SK-N-SH (cell line): ENCODE results near the gene IFT20. TPM values are rescaled to one million over a fixed set of nuclear protein-coding genes. Genes with fewer than 3 reads are reported as not detected.

Source experiments
- CTCF ChIA-PET: fragments of 300-600, 350-600 bp; formaldehyde crosslinking; extraction: SDS; loops from one replicate; lab custom pipeline; 2021; lab: Yijun Ruan, JAX
- POLR2A ChIA-PET: fragments of 350-600 bp; sonication (Branson Sonifier 250); formaldehyde crosslinking; extraction: SDS; loops from one replicate; lab custom pipeline; 2020; ENCODE audit warnings: antibody characterized with exemption, inconsistent platforms; lab: Yijun Ruan, JAX
- DNase-seq: peaks from one replicate; pipeline ENCODE4 v3.0.0; 2012
- H2AFZ ChIP-seq: fragments of 200-600 bp; sonication (generic); 2 replicates; pipeline ENCODE4 v1.8.1; 2016; ENCODE audit warnings: antibody characterized with exemption, mild to moderate bottlenecking, low read depth
- H3F3A ChIP-seq: fragments of 200-600 bp; sonication (generic); replicated peaks from 2 replicates; pipeline ENCODE3; 2016; ENCODE audit warnings: antibody characterized with exemption, mild to moderate bottlenecking; ENCODE audit not compliant: insufficient read depth
- H3K27ac ChIP-seq, 2 experiments: fragments of 200-500 bp in 1 of 2; fragments of 200-600 bp in 1 of 2; sonication (Bioruptor generic) in 1 of 2; sonication (generic), shearing (Covaris generic) in 1 of 2; 2 replicates each; pipeline versions ENCODE4 v1.5.1 to v1.6.1; 2014 to 2016; ENCODE audit warnings: low read depth in 2 of 2, inconsistent platforms in 1 of 2, low read length in 1 of 2, mild to moderate bottlenecking in 1 of 2, mixed read lengths in 1 of 2
- H3K27me3 ChIP-seq: fragments of 200-600 bp; sonication (generic), shearing (Covaris generic); 2 replicates; pipeline ENCODE4 v1.6.1; 2016; ENCODE audit warnings: mixed run types; ENCODE audit not compliant: insufficient read depth
- H3K36me3 ChIP-seq, 2 experiments: fragments of 200-500 bp in 1 of 2; fragments of 200-600 bp in 1 of 2; sonication (Bioruptor generic) in 1 of 2; sonication (generic) in 1 of 2; replicated peaks in 1 of 2; 2 replicates each; pipeline versions ENCODE3 to v1.5.1; 2014 to 2016; ENCODE audit warnings: low read length in 1 of 2, mild to moderate bottlenecking in 1 of 2; ENCODE audit not compliant: insufficient read depth in 2 of 2, control insufficient read depth in 1 of 2
- H3K4me1 ChIP-seq, 2 experiments: fragments of 200-500 bp in 1 of 2; fragments of 200-600 bp in 1 of 2; sonication (Bioruptor generic) in 1 of 2; sonication (generic), shearing (Covaris generic) in 1 of 2; 2 replicates each; pipeline versions ENCODE4 v1.5.1 to v1.6.1; 2014 to 2016; ENCODE audit warnings: low read depth in 1 of 2, low read length in 1 of 2, mixed run types in 1 of 2; ENCODE audit not compliant: insufficient read depth in 2 of 2, control insufficient read depth in 1 of 2
- H3K4me2 ChIP-seq: fragments of 200-600 bp; sonication (generic), shearing (Covaris generic); 2 replicates; pipeline ENCODE4 v1.6.1; 2017; ENCODE audit warnings: mixed run types
- H3K4me3 ChIP-seq, 2 experiments: fragments of 200-500 bp in 1 of 2; fragments of 200-600 bp in 1 of 2; sonication (Bioruptor generic) in 1 of 2; sonication (generic), shearing (Covaris generic) in 1 of 2; 2 replicates each; pipeline versions ENCODE4 v1.5.1 to v1.8.1; 2014 to 2016; ENCODE audit warnings: low read depth in 2 of 2, inconsistent platforms in 1 of 2, low read length in 1 of 2, mild to moderate bottlenecking in 1 of 2, mixed read lengths in 1 of 2, moderate library complexity in 1 of 2
- H3K79me2 ChIP-seq: fragments of 200-600 bp; sonication (generic); 2 replicates; pipeline ENCODE4 v1.8.1; 2017; ENCODE audit warnings: mild to moderate bottlenecking; ENCODE audit not compliant: insufficient read depth
- H3K9ac ChIP-seq: fragments of 200-600 bp; sonication (generic); 2 replicates; pipeline ENCODE4 v1.6.1; 2017; ENCODE audit warnings: mixed run types
- H3K9me2 ChIP-seq: fragments of 200-600 bp; sonication (generic); 2 replicates; pipeline ENCODE4 v1.6.1; 2017; ENCODE audit warnings: mixed run types
- H3K9me3 ChIP-seq: fragments of 200-600 bp; sonication (generic); 2 replicates; pipeline ENCODE4 v1.6.1; 2017; ENCODE audit warnings: mixed run types, mild to moderate bottlenecking, moderate library complexity
- H4K20me1 ChIP-seq: fragments of 200-600 bp; sonication (generic); 2 replicates; pipeline ENCODE4 v1.6.1; 2017; ENCODE audit warnings: mild to moderate bottlenecking, mixed run types; ENCODE audit not compliant: insufficient read depth
- CTCF ChIP-seq: fragments of 200-600 bp; sonication (generic); IDR thresholded peaks from 2 replicates; pipeline ENCODE4 v1.6.1; 2017; ENCODE audit warnings: antibody characterized with exemption, mild to moderate bottlenecking, moderate library complexity
- EP300 ChIP-seq, 2 experiments: IDR thresholded peaks; 2 replicates each; pipeline versions ENCODE4 v1.4.0 to v1.6.1; 2012; ENCODE audit warnings: borderline replicate concordance in 1 of 2, low read depth in 1 of 2, low read length in 1 of 2
- EZH2phosphoT487 ChIP-seq: fragments of 200-600 bp; sonication (generic); IDR thresholded peaks from 2 replicates; pipeline ENCODE4 v1.6.1; 2017; ENCODE audit warnings: low read depth, mixed run types, mild to moderate bottlenecking, antibody characterized with exemption, moderate library complexity, borderline replicate concordance
- FOSL2 ChIP-seq: IDR thresholded peaks from 2 replicates; pipeline ENCODE4 v1.4.0; 2012; ENCODE audit warnings: low read depth, mild to moderate bottlenecking, moderate library complexity, borderline replicate concordance
- FOXJ3 ChIP-seq: sonication (generic); formaldehyde crosslinking; IDR thresholded peaks from 2 replicates; pipeline ENCODE4 v1.5.1; 2020; ENCODE audit warnings: mild to moderate bottlenecking, missing genetic modification reagents
- FOXM1 ChIP-seq: IDR thresholded peaks from 2 replicates; pipeline ENCODE4 v1.4.0; 2012; ENCODE audit warnings: low read depth, mild to moderate bottlenecking
- GATA2 ChIP-seq: sonication (generic); formaldehyde crosslinking; IDR thresholded peaks from 2 replicates; pipeline ENCODE4 v1.5.0; 2020; ENCODE audit warnings: mild to moderate bottlenecking, missing genetic modification reagents
- IRF3 ChIP-seq: fragments of 150-350 bp; IDR thresholded peaks from 2 replicates; pipeline ENCODE4 v1.6.1; 2016; ENCODE audit warnings: mild to moderate bottlenecking, low read depth, low read length
- MXI1 ChIP-seq: IDR thresholded peaks from 2 replicates; pipeline ENCODE4 v1.6.1; 2012; ENCODE audit warnings: mild to moderate bottlenecking, low read depth, low read length, improper control_type of control experiment
- NFIC ChIP-seq: IDR thresholded peaks from 2 replicates; pipeline ENCODE4 v1.4.0; 2012; ENCODE audit warnings: borderline replicate concordance
- RAD21 ChIP-seq: IDR thresholded peaks from 2 replicates; pipeline ENCODE4 v1.6.1; 2012; ENCODE audit warnings: mild to moderate bottlenecking, low read length
- RCOR1 ChIP-seq: fragments of 150-350 bp; IDR thresholded peaks from 2 replicates; pipeline ENCODE4 v1.6.1; 2017; ENCODE audit warnings: antibody characterized with exemption, low read length
- RFX5 ChIP-seq: IDR thresholded peaks from 2 replicates; pipeline ENCODE4 v1.6.1; 2012; ENCODE audit warnings: mild to moderate bottlenecking, improper control_type of control experiment, low read length
- TEAD4 ChIP-seq: IDR thresholded peaks from 2 replicates; pipeline ENCODE4 v1.4.0; 2012; ENCODE audit warnings: mild to moderate bottlenecking, borderline replicate concordance; ENCODE audit not compliant: insufficient read depth
- USF1 ChIP-seq: IDR thresholded peaks from 2 replicates; pipeline ENCODE4 v1.4.0; 2012; ENCODE audit warnings: low read depth, borderline replicate concordance
- YY1 ChIP-seq: IDR thresholded peaks from 2 replicates; pipeline ENCODE4 v1.4.0; 2012; ENCODE audit warnings: low read depth, mild to moderate bottlenecking
- WGBS: methylation state at CpG from one replicate; pipeline ENCODE4 v1.1.6; 2017; ENCODE audit warnings: low lambda C conversion rate; 5-methylcytosine and 5-hydroxymethylcytosine counted together
- polyA plus RNA-seq, 3 experiments: library from polyadenylated mRNA; depleted of rRNA; stranded (reverse); fragments of >200 nt; gene quantifications; 2 replicates each; pipeline ENCODE4 v1.2.3, GENCODE V29; 2012

Gene IFT20
- polyA plus RNA-seq, 1 of the 3 experiments (the other 2 are of a cell fraction), result 75.6 TPM

- Histone ChIP-seq H3K9ac (no peak overlapping the region), H3K27ac (no peak overlapping the region), H4K20me1 (no peaks in the 10 kb centered on the region), H3K4me2 (no peak overlapping the region)
- ChIA-PET CTCF (interaction anchor here (1.0 to 1.9 kb wide), 2 partner anchors 29 to 388 kb away, joined by 3 to 10 read pairs; partner anchors contain the start of gene LYRM9), POLR2A (no interaction called here)
- TF ChIP-seq MXI1 (no peak), GATA2 (no peak), RCOR1 (no peak), NFIC (no peak), EP300 (IDR thresholded peaks at IDR 0.05; ENCODE audit: borderline replicate concordance in 1 of 2, low read depth in 1 of 2, low read length in 1 of 2) (no peak), YY1 (no peak), USF1 (no peak), RAD21 (no peak), FOXM1 (no peak)
- TF ChIP-seq, all 33 proteins: peak for 0
- H3K27me3 ChIP-seq, result no peaks in the 10 kb centered on the region
- H2AFZ ChIP-seq, result no peak overlapping the region
- no peaks in the 10 kb centered on the region for H3K9me3 ChIP-seq
- no peaks in the 10 kb centered on the region for H3K79me2 ChIP-seq
- peaks cover 0 to 12% of the 10 kb centered on the region in 2 experiments; a peak in 2 of 4 replicates for H3K4me1 ChIP-seq
- no peak overlapping the region for H3K4me3 ChIP-seq
- 90% methylated on average over 3 of the region's 3 CpGs for WGBS
- no peak for DNase-seq
- peaks cover 13% of the 10 kb centered on the region for H3F3A ChIP-seq
- H3K36me3 ChIP-seq, result no peaks in the 10 kb centered on the region
- no peaks in the 10 kb centered on the region for H3K9me2 ChIP-seq
Measured at GRCh38 chr17:28280826-28281225, 54.4 kb downstream of the IFT20 start.

GRCh38 chr17:28279411-28279810 lies 55.9 kb downstream of the IFT20 start:
- no peaks in the 10 kb centered on the region for H3K9me2 ChIP-seq
- H3K79me2 ChIP-seq, result no peaks in the 10 kb centered on the region
- no peak overlapping the region for H2AFZ ChIP-seq
- no peaks in the 10 kb centered on the region for H3K27me3 ChIP-seq
- TF ChIP-seq EZH2phosphoT487, result no peak
- no peak for TF ChIP-seq CTCF
- TF ChIP-seq GATA2, result no peak
- TF ChIP-seq RFX5, result no peak
- no peak for TF ChIP-seq IRF3
- no peak for TF ChIP-seq NFIC
- no peak for TF ChIP-seq FOXJ3 (CRISPR knock-in tag)
- no peak for TF ChIP-seq FOSL2
- TF ChIP-seq EP300 (IDR thresholded peaks at IDR 0.05; ENCODE audit: borderline replicate concordance in 1 of 2, low read depth in 1 of 2, low read length in 1 of 2), result no peak
- no peak for TF ChIP-seq TEAD4
- no peak for TF ChIP-seq RCOR1
- H3K9me3 ChIP-seq, result no peaks in the 10 kb centered on the region
- WGBS, result 77% methylated on average over 6 of the region's 6 CpGs
- no peak overlapping the region for H3K9ac ChIP-seq
- H3K27ac ChIP-seq, result no peak overlapping the region
- ChIA-PET CTCF (no interaction called here), POLR2A (no interaction called here)
- no peak overlapping the region for H3K4me2 ChIP-seq
- H3K4me3 ChIP-seq, result no peak overlapping the region
- no peaks in the 10 kb centered on the region for H4K20me1 ChIP-seq
- no peaks in the 10 kb centered on the region for H3K36me3 ChIP-seq
- peaks cover 13% of the 10 kb centered on the region for H3F3A ChIP-seq
- H3K4me1 ChIP-seq, result peaks cover 0 to 12% of the 10 kb centered on the region in 2 experiments; a peak in 3 of 4 replicates
- DNase-seq, result no peak

Other genes starting within 250 kb of the IFT20 start
- 8.6 and 11.4 TPM in 2 replicates for gene TMEM97, start 16.3 kb downstream of the IFT20 start, polyA plus RNA-seq (2012; rRNA removed)
- gene TNFAIP1, start 289 bp upstream of the IFT20 start, polyA plus RNA-seq (2012; rRNA removed), result 52.0 and 58.0 TPM in 2 replicates
- gene POLDIP2, start 22.1 kb upstream of the IFT20 start, polyA plus RNA-seq (2012; rRNA removed), result 96.1 and 98.1 TPM in 2 replicates
- not detected in 2 replicates for gene SEBOX, start 29.7 kb upstream of the IFT20 start, polyA plus RNA-seq (2012; rRNA removed)
- gene VTN, start 34.8 kb upstream of the IFT20 start, polyA plus RNA-seq (2012; rRNA removed), result 1.2 and 1.6 TPM in 2 replicates
- 17.4 and 17.9 TPM in 2 replicates for gene SARM1, start 36.2 kb upstream of the IFT20 start, polyA plus RNA-seq (2012; rRNA removed)
- gene SLC46A1, start 70.7 kb upstream of the IFT20 start, polyA plus RNA-seq (2012; rRNA removed), result 4.2 and 4.3 TPM in 2 replicates
- not detected in 2 replicates for gene SLC13A2, start 138.2 kb upstream of the IFT20 start, polyA plus RNA-seq (2012; rRNA removed)
- not detected in 2 replicates for gene FOXN1, start 170.9 kb upstream of the IFT20 start, polyA plus RNA-seq (2012; rRNA removed)
- 89.9 and 106 TPM in 2 replicates for gene UNC119, start 217.2 kb upstream of the IFT20 start, polyA plus RNA-seq (2012; rRNA removed)
- 54.9 and 78.5 TPM in 2 replicates for gene PIGS, start 236.1 kb upstream of the IFT20 start, polyA plus RNA-seq (2012; rRNA removed)
- 10.1 and 10.3 TPM in 2 replicates for gene ALDOC, start 241.4 kb upstream of the IFT20 start, polyA plus RNA-seq (2012; rRNA removed)